ENCODE results near the gene TPRKB.

DNA sequence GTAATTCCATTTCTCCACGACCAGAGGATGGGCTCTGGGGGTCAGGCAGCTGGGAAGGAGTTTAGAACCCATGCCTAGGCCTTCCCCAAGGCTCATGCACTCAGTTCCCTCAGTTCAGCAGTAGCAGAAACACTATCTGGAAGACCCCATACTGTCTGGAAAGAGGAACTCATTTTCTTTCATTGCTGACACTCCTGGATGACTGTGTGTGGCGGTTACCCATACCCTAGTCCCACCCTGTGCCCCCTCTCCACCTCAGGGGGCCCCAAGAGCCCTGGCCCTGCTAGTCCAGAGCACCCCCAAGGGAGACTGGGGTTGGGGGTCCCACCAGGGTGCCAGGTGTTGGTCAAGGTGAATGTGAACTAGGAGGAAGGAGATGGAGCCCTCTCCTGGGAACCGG is 29.5 kb downstream of the TPRKB start:
- no peak for TF ChIP-seq CTCF (IDR thresholded peaks at IDR 0.05)
- TF ChIP-seq POLR2A (IDR thresholded peaks at IDR 0.05) = no peak
